HCT116 (cell line): ENCODE results near the gene ADAMTS16. TPM values are rescaled to one million over a fixed set of nuclear protein-coding genes. Genes with fewer than 3 reads are reported as not detected.

Source experiments
- ATAC-seq: fragments of 200-7000 bp; cut with Tn5 transposase; 2 replicates; pipeline ENCODE4 v1.9.1; 2020; ENCODE audit warnings: mild to moderate bottlenecking, moderate library complexity
- BruUV-seq: library from RNA; stranded (reverse); fragments of 400-500 nt; replicated peaks from 2 replicates; lab custom pipeline; 2021; lab: Mats Ljungman, UMichigan
- CTCF ChIA-PET: fragments of 300-600 bp; sonication (Branson Sonifier 250); formaldehyde crosslinking; loops from one replicate; lab custom pipeline; 2021; ENCODE audit warnings: antibody characterized with exemption; lab: Charles Lee
- POLR2A ChIA-PET: fragments of 300-600, 350-600 bp; sonication (Branson Sonifier 250); formaldehyde crosslinking; loops from one replicate; lab custom pipeline; 2021; ENCODE audit warnings: antibody characterized with exemption; lab: Charles Lee
- RAD21 ChIA-PET, 2 experiments: fragments of 300-600 bp; sonication (Branson Sonifier 250); formaldehyde crosslinking; loops; one replicate each; lab custom pipeline; 2023; ENCODE audit warnings: low total read pairs in 2 of 2; ENCODE audit not compliant: uncharacterized antibody in 2 of 2, unreplicated experiment in 2 of 2, low non-redundant PET in 1 of 2; lab: Charles Lee
- DNase-seq: peaks from one replicate; pipeline ENCODE4 v3.0.0-alpha.2; 2010; ENCODE audit warnings: low read depth, low spot score
- H2AFZ ChIP-seq: fragments of 200-600 bp; shearing (Covaris generic), sonication (generic); 2 replicates; pipeline ENCODE4 v1.6.1; 2017; ENCODE audit warnings: low read depth, mixed run types, mixed read lengths, antibody characterized with exemption, low read length; ENCODE audit not compliant: poor library complexity, severe bottlenecking
- H3K27ac ChIP-seq: 2 replicates; pipeline ENCODE4 v1.5.1; 2012; ENCODE audit warnings: low read depth, low read length
- H3K27me3 ChIP-seq: fragments of 200-600 bp; sonication (generic); 2 replicates; pipeline ENCODE4 v1.6.1; 2016; ENCODE audit warnings: mixed run types, low read length, mixed read lengths; ENCODE audit not compliant: insufficient read depth
- H3K36me3 ChIP-seq, 2 experiments: fragments of 200-500 bp in 1 of 2; fragments of 200-600 bp in 1 of 2; sonication (Bioruptor generic) in 1 of 2; sonication (generic) in 1 of 2; 2 replicates each; pipeline versions ENCODE4 v1.5.1 to v1.6.1; 2014 to 2016; ENCODE audit warnings: low read length in 2 of 2, inconsistent platforms in 1 of 2, mixed read lengths in 1 of 2, mixed run types in 1 of 2; ENCODE audit not compliant: insufficient read depth in 2 of 2, control insufficient read depth in 1 of 2
- H3K4me1 ChIP-seq, 2 experiments: fragments of 200-600 bp in 1 of 2; sonication (generic) in 1 of 2; 2 replicates each; pipeline versions ENCODE4 v1.5.1 to v1.6.1; 2012 to 2017; ENCODE audit warnings: low read length in 2 of 2, inconsistent platforms in 1 of 2, mild to moderate bottlenecking in 1 of 2, mixed read lengths in 1 of 2, mixed run types in 1 of 2, moderate library complexity in 1 of 2; ENCODE audit not compliant: insufficient read depth in 2 of 2, control insufficient read depth in 1 of 2
- H3K4me2 ChIP-seq: fragments of 200-600 bp; sonication (generic); 2 replicates; pipeline ENCODE4 v1.6.1; 2017; ENCODE audit warnings: mixed run types, low read length, mixed read lengths
- H3K4me3 ChIP-seq, 2 experiments: fragments of 200-600 bp in 1 of 2; sonication (generic) in 1 of 2; replicated peaks in 1 of 2; 2 replicates each; pipeline ENCODE4 v1.5.1; 2011 to 2016; ENCODE audit warnings: low read length in 2 of 2, control low read depth in 1 of 2, low read depth in 1 of 2, mild to moderate bottlenecking in 1 of 2, mixed read lengths in 1 of 2, mixed run types in 1 of 2
- H3K79me2 ChIP-seq: fragments of 200-600 bp; sonication (generic); 2 replicates; pipeline ENCODE4 v1.6.1; 2017; ENCODE audit warnings: mild to moderate bottlenecking, mixed run types, low read length, moderate library complexity, mixed read lengths; ENCODE audit not compliant: insufficient read depth
- H3K9ac ChIP-seq: fragments of 200-600 bp; sonication (generic); 2 replicates; pipeline ENCODE4 v1.6.1; 2016; ENCODE audit warnings: low read length, mixed read lengths
- H3K9me2 ChIP-seq: fragments of 200-600 bp; sonication (generic), shearing (Covaris generic); 2 replicates; pipeline ENCODE4 v1.6.1; 2017; ENCODE audit warnings: mixed run types, mild to moderate bottlenecking, moderate library complexity; ENCODE audit not compliant: insufficient read depth
- H3K9me3 ChIP-seq, 2 experiments: fragments of 200-500 bp in 1 of 2; fragments of 200-600 bp in 1 of 2; sonication (Bioruptor generic) in 1 of 2; sonication (generic) in 1 of 2; 2 replicates each; pipeline ENCODE4 v1.6.1; 2014 to 2017; ENCODE audit warnings: low read length in 2 of 2, mixed read lengths in 2 of 2, inconsistent platforms in 1 of 2, low read depth in 1 of 2, mild to moderate bottlenecking in 1 of 2, mixed run types in 1 of 2, moderate library complexity in 1 of 2; ENCODE audit not compliant: control insufficient read depth in 1 of 2, insufficient read depth in 1 of 2
- H4K20me1 ChIP-seq: fragments of 200-600 bp; sonication (generic), shearing (Covaris generic); 2 replicates; pipeline ENCODE4 v1.6.1; 2017; ENCODE audit warnings: mixed run types, mild to moderate bottlenecking, moderate library complexity; ENCODE audit not compliant: insufficient read depth
- ATF3 ChIP-seq: IDR thresholded peaks from 2 replicates; pipeline ENCODE4 v1.6.1; 2012
- CBX3 ChIP-seq: IDR thresholded peaks from 2 replicates; pipeline ENCODE4 v1.6.1; 2012; ENCODE audit warnings: low read depth
- CEBPB ChIP-seq: IDR thresholded peaks from 2 replicates; pipeline ENCODE4 v1.6.1; 2012; ENCODE audit warnings: low read depth
- EGR1 ChIP-seq: IDR thresholded peaks from 2 replicates; pipeline ENCODE4 v1.6.1; 2012; ENCODE audit warnings: low read depth
- ELF1 ChIP-seq: IDR thresholded peaks from 2 replicates; pipeline ENCODE4 v1.6.1; 2012; ENCODE audit warnings: low read depth, borderline replicate concordance
- EZH2 ChIP-seq: fragments of 200-600 bp; sonication (generic); IDR thresholded peaks from 2 replicates; pipeline ENCODE4 v1.6.1; 2017; ENCODE audit warnings: antibody characterized with exemption, mixed run types
- EZH2phosphoT487 ChIP-seq: fragments of 200-600 bp; IDR thresholded peaks from 2 replicates; pipeline ENCODE4 v1.6.1; 2018; ENCODE audit warnings: antibody characterized with exemption, borderline replicate concordance
- FOSL1 ChIP-seq: IDR thresholded peaks from 2 replicates; pipeline ENCODE4 v1.6.1; 2012; ENCODE audit warnings: low read depth
- POLR2A ChIP-seq: IDR thresholded peaks from 2 replicates; pipeline ENCODE4 v1.7.0; 2011; ENCODE audit warnings: borderline replicate concordance; ENCODE audit not compliant: insufficient read depth, insufficient read length; ENCODE audit errors: extremely low read depth
- POLR2AphosphoS5 ChIP-seq: IDR thresholded peaks from 2 replicates; pipeline ENCODE4 v1.6.1; 2011; ENCODE audit warnings: mild to moderate bottlenecking, low read depth, low read length, moderate library complexity
- REST ChIP-seq: IDR thresholded peaks from 2 replicates; pipeline ENCODE4 v1.6.1; 2012; ENCODE audit warnings: low read depth
- SP1 ChIP-seq: IDR thresholded peaks from 2 replicates; pipeline ENCODE4 v1.6.1; 2012; ENCODE audit warnings: low read depth
- SRF ChIP-seq: IDR thresholded peaks from 2 replicates; pipeline ENCODE4 v1.6.1; 2012; ENCODE audit warnings: low read depth
- TCF7L2 ChIP-seq: IDR thresholded peaks from 2 replicates; pipeline ENCODE4 v1.7.0; 2011; ENCODE audit warnings: borderline replicate concordance, inconsistent platforms; ENCODE audit not compliant: insufficient read depth, insufficient read length; ENCODE audit errors: extremely low read depth
- YY1 ChIP-seq: IDR thresholded peaks from 2 replicates; pipeline ENCODE4 v1.6.1; 2011; ENCODE audit warnings: low read length, low read depth, moderate library complexity, mild to moderate bottlenecking; ENCODE audit not compliant: insufficient replicate concordance; ENCODE audit errors: extremely low read depth
- ZBTB33 ChIP-seq: IDR thresholded peaks from 2 replicates; pipeline ENCODE4 v1.6.1; 2011; ENCODE audit warnings: mild to moderate bottlenecking, low read length, moderate library complexity; ENCODE audit not compliant: insufficient replicate concordance; ENCODE audit errors: extremely low read depth
- ZNF274 ChIP-seq: fragments of 200-500 bp; sonication (Bioruptor generic); IDR thresholded peaks from 2 replicates; pipeline ENCODE4 v1.6.1; 2014; ENCODE audit warnings: mild to moderate bottlenecking, low read depth, low read length, inconsistent platforms
- intact Hi-C: fragments of 100-400 bp; cut with micrococcal nuclease; formaldehyde crosslinking; loops from 2 replicates; pipeline ENCODE4 v1.10.0; 2022
- total RNA-seq: library from RNA; stranded (reverse); gene quantifications from one replicate; pipeline ENCODE4 v1.2.1, GENCODE V29; 2021; ENCODE audit not compliant: unreplicated experiment
- TF ChIP-seq, protein P1 (sequence below): IDR thresholded peaks from 2 replicates; pipeline ENCODE4 v1.6.1; 2012

The ADAMTS16 gene
- total RNA-seq, 1 experiment from 2014 or later = 2.4 TPM

- intact Hi-C loops = no loop called here
- no peaks in the 10 kb centered on the region for H4K20me1 ChIP-seq
- ChIA-PET CTCF (no interaction called here), RAD21 (no interaction called here), POLR2A (no interaction called here)
- no peak overlapping the region for H3K4me3 ChIP-seq
- H3K36me3 ChIP-seq = no peaks in the 10 kb centered on the region
- no peak overlapping the region for H2AFZ ChIP-seq
- ATAC-seq = no peak
- H3K27me3 ChIP-seq = no peaks in the 10 kb centered on the region
- no TSS peak for BruUV-seq
- no peak for TF ChIP-seq YY1
- TF ChIP-seq ELF1 = no peak
- TF ChIP-seq POLR2AphosphoS5 = no peak
- no peak for TF ChIP-seq CBX3
- no peak for TF ChIP-seq CEBPB
- TF ChIP-seq EGR1 = no peak
- no peak for TF ChIP-seq TCF7L2
- TF ChIP-seq EZH2phosphoT487 = no peak
- TF ChIP-seq, protein P1, sequence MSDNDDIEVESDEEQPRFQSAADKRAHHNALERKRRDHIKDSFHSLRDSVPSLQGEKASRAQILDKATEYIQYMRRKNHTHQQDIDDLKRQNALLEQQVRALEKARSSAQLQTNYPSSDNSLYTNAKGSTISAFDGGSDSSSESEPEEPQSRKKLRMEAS = no peak
- no peak for TF ChIP-seq FOSL1
- no peak for TF ChIP-seq ZBTB33
- no peak for TF ChIP-seq SRF
- TF ChIP-seq ZNF274 = no peak
- no peak for TF ChIP-seq ATF3
- no peak for TF ChIP-seq REST
- no peak for TF ChIP-seq EZH2
- TF ChIP-seq SP1 = no peak
- no peak for TF ChIP-seq POLR2A
- no peak for DNase-seq
- H3K79me2 ChIP-seq = no peaks in the 10 kb centered on the region
- H3K27ac ChIP-seq = no peak overlapping the region
- no peaks in the 10 kb centered on the region for H3K4me1 ChIP-seq
- no peaks in the 10 kb centered on the region for H3K9me3 ChIP-seq
- H3K9me2 ChIP-seq = no peaks in the 10 kb centered on the region
- H3K9ac ChIP-seq = no peak overlapping the region
- no peak overlapping the region for H3K4me2 ChIP-seq
Observed at GRCh38 chr5:5192681-5193080, 52.6 kb downstream of the ADAMTS16 start.
